NB4 (cell line): ENCODE data around the gene MBL2.

ENCODE experiments used
- DNase-seq: peaks from one replicate; pipeline ENCODE4 v3.0.0; 2010; ENCODE audit warnings: low read depth
- H3K4me3 ChIP-seq: one replicate; pipeline ENCODE4 v1.5.1; 2011; ENCODE audit warnings: mild to moderate bottlenecking, low read depth, low read length, moderate library complexity
- CTCF ChIP-seq: IDR thresholded peaks from one replicate; pipeline ENCODE4 v1.5.1; 2012; ENCODE audit warnings: low read depth, low read length
- MAX ChIP-seq: IDR thresholded peaks from 2 replicates; pipeline ENCODE4 v1.6.1; 2011; ENCODE audit warnings: low read depth, low read length
- MYC ChIP-seq: IDR thresholded peaks from 2 replicates; pipeline ENCODE4 v1.6.1; 2011; ENCODE audit warnings: low read depth, low read length
- POLR2A ChIP-seq: IDR thresholded peaks from 2 replicates; pipeline ENCODE4 v1.6.1; 2011; ENCODE audit warnings: mild to moderate bottlenecking; ENCODE audit not compliant: insufficient read length; ENCODE audit errors: extremely low read depth

Gene MBL2

DNA sequence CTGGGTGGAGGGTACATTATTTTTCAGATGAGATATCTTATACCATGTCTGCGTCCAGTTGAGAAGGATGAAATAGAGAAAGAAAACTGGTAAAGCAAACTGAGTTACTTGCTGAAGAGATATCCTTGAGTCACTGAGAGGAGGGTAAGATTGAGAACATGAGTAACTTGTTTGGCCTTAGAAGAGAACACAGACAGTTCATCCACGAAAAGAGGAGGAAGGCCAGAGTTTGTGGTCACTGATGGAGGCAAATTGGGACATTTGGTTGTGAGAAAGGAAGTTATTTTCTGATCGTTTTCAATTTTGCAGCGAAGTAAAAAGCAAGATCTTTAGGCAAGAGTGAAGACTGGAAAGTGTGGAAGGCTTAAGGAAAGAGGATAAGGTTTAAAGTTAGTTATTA is 15.6 kb downstream of the MBL2 start:
- DNase-seq: peak; percentile 49
- no peak overlapping the region for H3K4me3 ChIP-seq
- no peak for TF ChIP-seq CTCF
- TF ChIP-seq MAX: no peak
- no peak for TF ChIP-seq MYC
- no peak for TF ChIP-seq POLR2A

DNA sequence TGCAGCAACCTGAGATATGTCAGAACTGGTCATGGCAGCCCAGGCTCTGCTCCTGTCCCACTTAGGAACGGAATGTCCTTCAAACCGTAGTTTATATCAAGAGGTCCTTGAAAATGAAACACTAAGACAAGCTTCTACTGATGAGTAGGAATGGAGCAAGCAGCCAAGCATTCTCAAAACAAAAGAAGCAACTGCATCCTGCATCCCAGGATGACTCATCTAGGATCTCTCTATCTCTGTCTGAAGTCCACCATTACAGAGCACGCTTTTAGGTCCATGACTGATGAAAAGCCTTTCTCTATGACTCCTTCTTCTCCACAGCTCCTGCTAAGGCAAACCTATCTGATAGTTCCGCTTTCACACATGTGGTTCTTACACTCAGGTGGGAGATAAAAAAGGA is 16.3 kb downstream of the MBL2 start:
- DNase-seq: no peak
- no peak for TF ChIP-seq MAX
- no peak for TF ChIP-seq POLR2A
- TF ChIP-seq CTCF: no peak
- TF ChIP-seq MYC: no peak
- no peak overlapping the region for H3K4me3 ChIP-seq

- peak; percentile 94 for DNase-seq
- TF ChIP-seq MYC (no peak), MAX (0 out of 2 replicates have a peak, but pooled peaks have one; percentile 7), CTCF (no peak), POLR2A (no peak)
Measured at GRCh38 chr10:52755297-52756062, 17.1 kb downstream of the MBL2 start.

GRCh38 chr10:52752801-52753445 is 19.7 kb downstream of the MBL2 start:
- TF ChIP-seq POLR2A: no peak
- TF ChIP-seq MYC: no peak
- no peak for TF ChIP-seq MAX
- TF ChIP-seq CTCF: no peak
- H3K4me3 ChIP-seq: no peak overlapping the region
- DNase-seq: peak; percentile 27

More at GRCh38 chr10:52755297-52756062, 17.1 kb downstream of the MBL2 start:
- H3K4me3 ChIP-seq: peak overlapping the region; percentile 33

DNA sequence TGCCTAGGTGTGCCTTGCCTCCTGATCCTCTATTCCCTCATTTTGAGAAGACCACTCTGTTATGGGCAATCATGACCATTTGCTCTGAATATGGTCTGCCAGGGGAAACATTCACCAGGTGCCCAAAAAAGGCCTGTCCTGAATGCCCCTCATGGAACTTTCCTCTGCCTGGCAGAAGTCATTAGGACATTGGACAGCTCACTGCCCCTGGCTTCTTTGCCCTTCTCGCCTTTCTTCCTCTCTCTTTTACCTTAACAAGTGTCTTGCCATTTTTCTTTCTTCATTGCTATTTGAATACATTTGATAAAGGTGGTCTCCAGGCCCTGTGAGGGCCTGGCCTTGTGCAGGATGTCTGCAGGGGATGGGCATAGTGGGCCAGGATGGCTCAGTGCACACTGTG is 20.3 kb downstream of the MBL2 start:
- DNase-seq: no peak
- TF ChIP-seq POLR2A (no peak), MAX (no peak), CTCF (no peak), MYC (no peak)
- H3K4me3 ChIP-seq: no peak overlapping the region
